ENCODE measurements around the gene RRN3.
"Not testable (repeated sequence)": the region's sequence is repeated elsewhere in the genome, so short reads cannot be mapped to it uniquely, and the experiment has no call there.

Gene RRN3, protein sequence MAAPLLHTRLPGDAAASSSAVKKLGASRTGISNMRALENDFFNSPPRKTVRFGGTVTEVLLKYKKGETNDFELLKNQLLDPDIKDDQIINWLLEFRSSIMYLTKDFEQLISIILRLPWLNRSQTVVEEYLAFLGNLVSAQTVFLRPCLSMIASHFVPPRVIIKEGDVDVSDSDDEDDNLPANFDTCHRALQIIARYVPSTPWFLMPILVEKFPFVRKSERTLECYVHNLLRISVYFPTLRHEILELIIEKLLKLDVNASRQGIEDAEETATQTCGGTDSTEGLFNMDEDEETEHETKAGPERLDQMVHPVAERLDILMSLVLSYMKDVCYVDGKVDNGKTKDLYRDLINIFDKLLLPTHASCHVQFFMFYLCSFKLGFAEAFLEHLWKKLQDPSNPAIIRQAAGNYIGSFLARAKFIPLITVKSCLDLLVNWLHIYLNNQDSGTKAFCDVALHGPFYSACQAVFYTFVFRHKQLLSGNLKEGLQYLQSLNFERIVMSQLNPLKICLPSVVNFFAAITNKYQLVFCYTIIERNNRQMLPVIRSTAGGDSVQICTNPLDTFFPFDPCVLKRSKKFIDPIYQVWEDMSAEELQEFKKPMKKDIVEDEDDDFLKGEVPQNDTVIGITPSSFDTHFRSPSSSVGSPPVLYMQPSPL

GRCh38 chr16:15093955-15094827 lies at the start of gene RRN3:
Gene RRN3, minus strand, starts transcription at chr16:15094272. Its CDS starts 39 bp downstream, at chr16:15094233.
- H3K27me3 ChIP-seq (ENCODE audit: control insufficient read depth, insufficient read depth, low read length); H3K9me3 ChIP-seq (ENCODE audit: control insufficient read depth, insufficient read depth, low read length); H3K4me1 ChIP-seq (ENCODE audit: control insufficient read depth, insufficient read depth, low read length): not testable (repeated sequence)
- Histone ChIP-seq H3K36me3 (ENCODE audit: control insufficient read depth, insufficient read depth, low read length) (peaks cover 27% of the 10 kb centered on the region), H3K4me3 (ENCODE audit: low read depth, low read length) (peak within 1 kb of the TSS; percentile 79), H3K9ac (ENCODE audit: low read depth, low read length) (peak within 1 kb of the TSS; percentile 89), H3K27ac (ENCODE audit: low read depth, low read length) (peak within 1 kb of the TSS; percentile 82)

- H3K27me3 ChIP-seq (ENCODE audit: control insufficient read depth, insufficient read depth, low read length); H3K4me1 ChIP-seq (ENCODE audit: control insufficient read depth, insufficient read depth, low read length); H3K36me3 ChIP-seq (ENCODE audit: control insufficient read depth, insufficient read depth, low read length); H3K9me3 ChIP-seq (ENCODE audit: control insufficient read depth, insufficient read depth, low read length); H3K4me3 ChIP-seq (ENCODE audit: low read depth, low read length): not testable (repeated sequence)
- H3K9ac ChIP-seq (ENCODE audit: low read depth, low read length): peak overlapping the region; percentile 59; the same call in 1 of the 2 replicates
- peak overlapping the region; percentile 76 for H3K27ac ChIP-seq (ENCODE audit: low read depth, low read length)
Measured at GRCh38 chr16:15143601-15144091, 49.6 kb upstream of the RRN3 start.

DNA sequence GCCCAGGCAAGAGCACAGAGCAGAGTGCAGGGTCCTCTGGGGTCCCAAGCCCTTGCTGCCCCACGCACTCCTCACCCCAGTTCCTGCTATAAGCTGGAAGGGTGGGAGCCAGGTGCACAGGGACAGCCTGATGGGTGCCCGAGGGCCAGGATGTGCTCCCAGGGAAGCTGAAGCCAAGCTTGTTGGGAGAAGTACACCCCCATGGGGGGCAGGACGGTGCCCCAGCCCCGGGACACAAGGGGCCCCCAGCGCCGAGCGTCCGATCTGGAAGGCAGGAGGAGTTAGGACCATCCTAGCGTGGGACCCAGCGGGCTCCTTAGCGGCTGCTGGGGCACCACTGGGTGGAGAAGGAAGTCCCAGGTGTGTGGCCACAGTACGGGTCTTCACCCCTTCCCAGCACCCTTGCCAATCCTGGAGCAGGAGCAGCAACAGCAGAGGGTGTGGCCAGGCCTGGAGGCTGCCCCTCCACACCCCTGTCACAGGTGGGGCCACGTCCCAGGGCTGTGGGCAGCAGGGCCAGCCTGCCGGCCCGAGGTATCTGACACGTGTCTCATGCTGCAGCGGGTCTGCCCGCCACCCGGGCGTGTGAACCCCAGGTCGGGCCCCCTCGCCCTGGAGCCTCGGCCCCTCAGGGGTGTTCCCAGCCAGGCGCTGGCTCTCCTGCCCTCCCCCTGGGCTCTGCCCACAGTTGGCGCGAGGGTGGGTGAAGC lies 49.0 kb upstream of the RRN3 start:
- H3K9me3 ChIP-seq (ENCODE audit: control insufficient read depth, insufficient read depth, low read length); H3K4me1 ChIP-seq (ENCODE audit: control insufficient read depth, insufficient read depth, low read length); H3K9ac ChIP-seq (ENCODE audit: low read depth, low read length); H3K36me3 ChIP-seq (ENCODE audit: control insufficient read depth, insufficient read depth, low read length); H3K4me3 ChIP-seq (ENCODE audit: low read depth, low read length); H3K27me3 ChIP-seq (ENCODE audit: control insufficient read depth, insufficient read depth, low read length): not testable (repeated sequence)
- H3K27ac ChIP-seq (ENCODE audit: low read depth, low read length): peak overlapping the region; percentile 76

DNA sequence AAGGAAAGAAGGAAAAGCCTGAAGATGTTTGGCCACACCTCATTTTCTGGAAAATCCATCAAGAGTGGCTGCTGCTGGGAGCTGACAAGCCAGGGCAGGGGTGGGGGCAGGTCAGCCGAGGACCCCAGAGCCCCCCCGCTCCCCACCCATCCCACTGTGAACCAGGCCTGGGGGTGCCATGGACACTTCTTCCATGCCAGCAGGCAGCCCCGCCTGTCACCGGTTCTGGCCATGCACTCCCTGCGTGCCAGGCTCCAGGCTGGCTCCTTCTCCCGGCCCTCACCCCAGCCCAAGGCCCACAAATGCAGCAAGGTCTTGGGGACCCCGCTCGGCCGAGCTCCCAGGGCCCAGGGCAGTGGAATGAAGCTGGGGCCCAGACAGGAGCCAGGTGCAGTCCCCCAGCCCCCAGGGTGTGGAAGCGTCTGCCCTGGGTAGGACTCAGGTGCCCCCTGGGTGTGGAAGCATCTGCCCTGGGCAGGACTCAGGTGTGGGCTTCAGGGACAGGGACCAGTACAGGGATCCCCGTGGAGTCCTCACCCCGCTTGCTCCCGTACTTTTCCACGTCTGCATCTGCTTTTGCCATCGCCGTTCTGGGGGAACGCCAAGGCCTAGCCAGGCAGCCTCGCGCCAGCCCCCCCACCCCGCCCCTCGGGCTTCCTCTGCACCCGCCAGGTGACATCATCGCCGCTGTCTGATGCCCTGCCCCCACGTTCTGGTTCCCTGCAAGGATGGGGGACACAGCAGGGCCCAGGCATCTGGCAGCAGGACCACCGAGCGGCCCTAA lies 48.2 kb upstream of the RRN3 start:
- not testable (repeated sequence) for H3K36me3 ChIP-seq (ENCODE audit: control insufficient read depth, insufficient read depth, low read length); H3K9ac ChIP-seq (ENCODE audit: low read depth, low read length); H3K27ac ChIP-seq (ENCODE audit: low read depth, low read length); H3K4me1 ChIP-seq (ENCODE audit: control insufficient read depth, insufficient read depth, low read length); H3K9me3 ChIP-seq (ENCODE audit: control insufficient read depth, insufficient read depth, low read length); H3K27me3 ChIP-seq (ENCODE audit: control insufficient read depth, insufficient read depth, low read length); H3K4me3 ChIP-seq (ENCODE audit: low read depth, low read length)

DNA sequence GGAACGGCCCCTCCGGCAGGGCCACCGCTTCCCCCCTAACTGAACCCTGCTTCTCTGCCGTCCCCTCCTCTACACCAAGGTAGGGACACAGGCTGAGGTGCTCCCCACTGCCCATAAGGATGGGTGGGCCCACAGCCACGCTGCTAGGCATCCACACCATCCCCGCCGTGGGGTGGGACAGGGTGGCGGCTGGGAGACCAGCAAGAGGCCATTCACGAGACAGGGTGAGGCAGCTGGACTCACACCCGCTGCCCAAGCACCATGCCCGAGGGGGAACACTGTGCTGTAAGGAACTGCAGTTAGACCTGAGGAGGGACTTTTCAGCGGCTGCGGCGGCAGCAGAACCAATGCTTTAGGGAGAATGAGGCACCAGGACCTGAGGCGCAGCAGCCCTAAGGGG lies 47.5 kb upstream of the RRN3 start:
- Histone ChIP-seq H3K4me3 (ENCODE audit: low read depth, low read length) (no peak overlapping the region), H3K27ac (ENCODE audit: low read depth, low read length) (no peak overlapping the region), H3K27me3 (ENCODE audit: control insufficient read depth, insufficient read depth, low read length) (no peaks in the 10 kb centered on the region), H3K9me3 (ENCODE audit: control insufficient read depth, insufficient read depth, low read length) (no peaks in the 10 kb centered on the region), H3K9ac (ENCODE audit: low read depth, low read length) (no peak overlapping the region), H3K36me3 (ENCODE audit: control insufficient read depth, insufficient read depth, low read length) (no peaks in the 10 kb centered on the region), H3K4me1 (ENCODE audit: control insufficient read depth, insufficient read depth, low read length) (0 out of 2 replicates have a peak, but pooled peaks cover 10% of the 10 kb centered on the region)

GRCh38 chr16:15140444-15141365 lies 46.6 kb upstream of the RRN3 start:
- H3K27me3 ChIP-seq (ENCODE audit: control insufficient read depth, insufficient read depth, low read length); H3K27ac ChIP-seq (ENCODE audit: low read depth, low read length); H3K9ac ChIP-seq (ENCODE audit: low read depth, low read length); H3K36me3 ChIP-seq (ENCODE audit: control insufficient read depth, insufficient read depth, low read length); H3K4me3 ChIP-seq (ENCODE audit: low read depth, low read length); H3K4me1 ChIP-seq (ENCODE audit: control insufficient read depth, insufficient read depth, low read length); H3K9me3 ChIP-seq (ENCODE audit: control insufficient read depth, insufficient read depth, low read length): not testable (repeated sequence)

DNA sequence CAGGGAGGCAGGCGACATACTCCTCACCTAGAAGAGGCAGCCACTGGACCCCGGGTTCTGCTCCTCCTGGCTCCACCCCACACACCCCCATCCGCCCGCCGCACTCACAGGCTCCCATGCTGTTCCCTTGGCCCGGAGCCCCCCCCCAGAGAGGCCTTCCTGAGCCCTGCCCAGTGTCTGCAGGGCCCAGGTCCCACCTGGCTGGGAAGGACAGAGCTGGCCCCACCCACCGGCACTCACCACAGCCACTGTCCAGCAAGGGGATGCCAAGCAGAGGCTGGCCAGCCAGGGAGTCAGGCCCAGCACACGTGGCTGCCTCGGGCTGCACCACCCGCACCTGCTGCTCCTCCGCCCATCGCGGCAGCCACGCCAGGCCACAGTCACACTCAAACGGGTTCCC lies 43.4 kb upstream of the RRN3 start:
- not testable (repeated sequence) for H3K9me3 ChIP-seq (ENCODE audit: control insufficient read depth, insufficient read depth, low read length); H3K4me1 ChIP-seq (ENCODE audit: control insufficient read depth, insufficient read depth, low read length); H3K9ac ChIP-seq (ENCODE audit: low read depth, low read length); H3K27me3 ChIP-seq (ENCODE audit: control insufficient read depth, insufficient read depth, low read length); H3K27ac ChIP-seq (ENCODE audit: low read depth, low read length); H3K36me3 ChIP-seq (ENCODE audit: control insufficient read depth, insufficient read depth, low read length); H3K4me3 ChIP-seq (ENCODE audit: low read depth, low read length)

- not testable (repeated sequence) for H3K9ac ChIP-seq (ENCODE audit: low read depth, low read length)
Measured at GRCh38 chr16:15135483-15136360, 41.6 kb upstream of the RRN3 start.

More at GRCh38 chr16:15135483-15136360, 41.6 kb upstream of the RRN3 start:
- H3K4me1 ChIP-seq (ENCODE audit: control insufficient read depth, insufficient read depth, low read length); H3K4me3 ChIP-seq (ENCODE audit: low read depth, low read length); H3K36me3 ChIP-seq (ENCODE audit: control insufficient read depth, insufficient read depth, low read length); H3K27me3 ChIP-seq (ENCODE audit: control insufficient read depth, insufficient read depth, low read length); H3K27ac ChIP-seq (ENCODE audit: low read depth, low read length); H3K9me3 ChIP-seq (ENCODE audit: control insufficient read depth, insufficient read depth, low read length): not testable (repeated sequence)
